HL-60 (cell line): Measurements from ENCODE around the gene TEX28.

Source experiments
- GABPA ChIP-seq: IDR thresholded peaks from 2 replicates; pipeline ENCODE4 v1.6.1; 2012; ENCODE audit warnings: low read depth
- SPI1 ChIP-seq: IDR thresholded peaks from 2 replicates; pipeline ENCODE4 v1.6.1; 2012; ENCODE audit warnings: low read depth, mild to moderate bottlenecking, borderline replicate concordance
- TF ChIP-seq, protein P1 (sequence below): IDR thresholded peaks from one replicate; pipeline ENCODE4 v1.5.1; 2011; ENCODE audit warnings: low read length, control low read depth, inconsistent platforms; ENCODE audit not compliant: insufficient read depth
- TF ChIP-seq, protein P2 (sequence below): IDR thresholded peaks from 2 replicates; pipeline ENCODE4 v1.6.1; 2012; ENCODE audit warnings: low read depth; ENCODE audit not compliant: insufficient replicate concordance

DNA sequence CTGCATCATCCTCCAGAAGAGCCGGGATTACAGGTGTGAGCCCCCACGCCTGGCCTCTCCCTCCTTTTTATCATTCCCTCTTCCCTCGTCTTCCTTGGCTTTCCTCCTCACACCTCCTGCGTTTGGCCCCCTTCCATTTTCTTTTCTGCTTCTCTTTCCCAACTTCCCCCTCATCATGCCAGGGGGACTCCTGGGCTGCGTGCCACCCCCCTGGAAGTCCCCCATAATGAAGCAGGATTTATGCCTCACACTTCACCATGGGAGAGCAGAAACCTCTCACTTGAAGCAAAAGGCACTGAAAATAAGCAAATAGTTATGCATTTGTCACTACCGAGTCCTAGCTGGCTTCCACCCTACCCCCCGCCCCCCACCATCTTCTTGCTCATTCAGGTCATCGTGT is 8.6 kb upstream of the TEX28 start:
- TF ChIP-seq GABPA = no peak
- TF ChIP-seq SPI1 = no peak
- TF ChIP-seq, protein P1, sequence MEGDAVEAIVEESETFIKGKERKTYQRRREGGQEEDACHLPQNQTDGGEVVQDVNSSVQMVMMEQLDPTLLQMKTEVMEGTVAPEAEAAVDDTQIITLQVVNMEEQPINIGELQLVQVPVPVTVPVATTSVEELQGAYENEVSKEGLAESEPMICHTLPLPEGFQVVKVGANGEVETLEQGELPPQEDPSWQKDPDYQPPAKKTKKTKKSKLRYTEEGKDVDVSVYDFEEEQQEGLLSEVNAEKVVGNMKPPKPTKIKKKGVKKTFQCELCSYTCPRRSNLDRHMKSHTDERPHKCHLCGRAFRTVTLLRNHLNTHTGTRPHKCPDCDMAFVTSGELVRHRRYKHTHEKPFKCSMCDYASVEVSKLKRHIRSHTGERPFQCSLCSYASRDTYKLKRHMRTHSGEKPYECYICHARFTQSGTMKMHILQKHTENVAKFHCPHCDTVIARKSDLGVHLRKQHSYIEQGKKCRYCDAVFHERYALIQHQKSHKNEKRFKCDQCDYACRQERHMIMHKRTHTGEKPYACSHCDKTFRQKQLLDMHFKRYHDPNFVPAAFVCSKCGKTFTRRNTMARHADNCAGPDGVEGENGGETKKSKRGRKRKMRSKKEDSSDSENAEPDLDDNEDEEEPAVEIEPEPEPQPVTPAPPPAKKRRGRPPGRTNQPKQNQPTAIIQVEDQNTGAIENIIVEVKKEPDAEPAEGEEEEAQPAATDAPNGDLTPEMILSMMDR = no peak
- TF ChIP-seq, protein P2, sequence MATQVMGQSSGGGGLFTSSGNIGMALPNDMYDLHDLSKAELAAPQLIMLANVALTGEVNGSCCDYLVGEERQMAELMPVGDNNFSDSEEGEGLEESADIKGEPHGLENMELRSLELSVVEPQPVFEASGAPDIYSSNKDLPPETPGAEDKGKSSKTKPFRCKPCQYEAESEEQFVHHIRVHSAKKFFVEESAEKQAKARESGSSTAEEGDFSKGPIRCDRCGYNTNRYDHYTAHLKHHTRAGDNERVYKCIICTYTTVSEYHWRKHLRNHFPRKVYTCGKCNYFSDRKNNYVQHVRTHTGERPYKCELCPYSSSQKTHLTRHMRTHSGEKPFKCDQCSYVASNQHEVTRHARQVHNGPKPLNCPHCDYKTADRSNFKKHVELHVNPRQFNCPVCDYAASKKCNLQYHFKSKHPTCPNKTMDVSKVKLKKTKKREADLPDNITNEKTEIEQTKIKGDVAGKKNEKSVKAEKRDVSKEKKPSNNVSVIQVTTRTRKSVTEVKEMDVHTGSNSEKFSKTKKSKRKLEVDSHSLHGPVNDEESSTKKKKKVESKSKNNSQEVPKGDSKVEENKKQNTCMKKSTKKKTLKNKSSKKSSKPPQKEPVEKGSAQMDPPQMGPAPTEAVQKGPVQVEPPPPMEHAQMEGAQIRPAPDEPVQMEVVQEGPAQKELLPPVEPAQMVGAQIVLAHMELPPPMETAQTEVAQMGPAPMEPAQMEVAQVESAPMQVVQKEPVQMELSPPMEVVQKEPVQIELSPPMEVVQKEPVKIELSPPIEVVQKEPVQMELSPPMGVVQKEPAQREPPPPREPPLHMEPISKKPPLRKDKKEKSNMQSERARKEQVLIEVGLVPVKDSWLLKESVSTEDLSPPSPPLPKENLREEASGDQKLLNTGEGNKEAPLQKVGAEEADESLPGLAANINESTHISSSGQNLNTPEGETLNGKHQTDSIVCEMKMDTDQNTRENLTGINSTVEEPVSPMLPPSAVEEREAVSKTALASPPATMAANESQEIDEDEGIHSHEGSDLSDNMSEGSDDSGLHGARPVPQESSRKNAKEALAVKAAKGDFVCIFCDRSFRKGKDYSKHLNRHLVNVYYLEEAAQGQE = no peak
